ENCODE data around the gene ANKDD1A. TPM values are rescaled to one million over a fixed set of nuclear protein-coding genes. Genes with fewer than 3 reads are reported as not detected.

ANKDD1A gene
- total RNA-seq, 1 donor from 2014 or later: 0.38 TPM

GRCh38 chr15:64895285-64896065 is 16.2 kb upstream of the ANKDD1A start:
- DNase-seq (ENCODE audit: low spot score) (no peak), ATAC-seq (peak; percentile 43)

DNA sequence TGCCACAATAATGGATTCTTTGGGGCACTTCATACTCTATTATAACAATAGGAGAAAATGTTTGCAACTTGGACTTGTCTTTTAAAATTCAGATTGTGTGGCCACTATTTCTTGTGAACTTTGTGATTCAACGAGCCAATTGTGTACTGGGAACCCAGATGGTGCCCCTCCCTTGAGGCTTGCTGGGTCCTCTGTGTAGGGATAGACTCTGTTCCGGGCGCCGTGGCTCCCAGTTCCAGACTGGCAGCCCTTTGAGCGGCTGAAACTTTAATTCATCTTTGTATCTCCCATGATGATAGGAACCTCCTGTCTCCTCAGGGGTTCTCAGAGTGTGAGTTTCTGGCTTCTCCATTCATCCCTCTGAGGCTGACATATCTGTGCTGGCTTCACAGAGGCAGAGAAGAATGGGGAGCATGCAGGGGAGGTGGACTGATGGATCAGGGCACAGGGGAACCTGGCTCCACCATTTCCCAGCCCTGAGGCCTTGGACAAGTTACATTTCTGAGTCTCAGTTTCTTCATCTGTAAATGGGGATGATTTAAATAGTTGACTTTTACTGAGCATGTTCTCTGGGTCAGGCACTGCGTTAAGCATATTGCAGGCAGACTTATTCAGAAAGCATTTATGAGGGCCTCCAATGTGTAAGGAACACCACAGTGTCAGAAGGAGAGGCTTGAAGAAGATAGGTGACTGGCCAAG is 15.2 kb upstream of the ANKDD1A start:
- DNase-seq (ENCODE audit: low spot score) (no peak), ATAC-seq (no peak)

- DNase-seq (ENCODE audit: low spot score): no peak
- ATAC-seq: peak; percentile 47
Measured at GRCh38 chr15:64897345-64897985, 14.2 kb upstream of the ANKDD1A start.

DNA sequence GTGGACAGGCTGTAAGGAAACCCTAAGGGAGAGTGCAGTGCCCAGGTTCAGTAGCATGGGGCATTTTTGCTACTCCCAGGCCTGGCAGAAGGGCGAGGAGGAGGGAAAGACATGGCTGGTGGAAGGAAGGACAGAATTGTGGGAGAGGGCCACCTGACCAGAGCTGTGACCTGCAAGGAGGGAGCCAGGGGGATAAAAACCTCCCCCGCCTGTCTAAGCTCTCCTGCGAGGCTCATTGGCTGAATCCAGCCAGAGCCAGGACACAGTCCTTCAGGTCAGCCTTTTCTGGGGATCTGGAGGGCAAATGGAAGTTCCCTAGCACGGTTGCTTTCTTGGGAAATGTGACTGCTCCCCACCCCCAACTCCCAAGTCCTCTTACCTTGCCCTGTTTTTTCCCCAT is 13.3 kb upstream of the ANKDD1A start:
- ATAC-seq (no peak), DNase-seq (ENCODE audit: low spot score) (no peak)

GRCh38 chr15:64901141-64901540 is 10.6 kb upstream of the ANKDD1A start:
- DNase-seq (ENCODE audit: low spot score) (no peak), ATAC-seq (no peak)

DNA sequence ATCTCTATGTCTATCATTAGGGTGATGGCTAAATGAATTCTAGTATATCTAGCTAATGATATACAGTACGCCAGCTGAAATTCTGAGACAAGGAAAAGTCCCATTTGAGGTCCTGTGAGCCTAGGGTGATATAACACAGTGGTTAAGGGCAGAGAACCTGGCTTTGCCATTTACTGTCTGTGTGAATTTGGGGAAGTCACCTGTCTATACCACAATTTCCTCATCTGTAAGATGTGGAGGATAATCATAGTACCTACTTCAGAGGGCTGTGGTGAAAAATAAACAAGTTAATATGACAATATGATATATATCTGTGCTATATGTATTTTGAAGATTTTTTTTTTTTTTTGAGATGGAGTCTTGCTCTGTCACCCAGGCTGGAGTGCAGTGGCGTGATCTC is 9.8 kb upstream of the ANKDD1A start:
- DNase-seq (ENCODE audit: low spot score): no peak
- ATAC-seq: no peak

DNA sequence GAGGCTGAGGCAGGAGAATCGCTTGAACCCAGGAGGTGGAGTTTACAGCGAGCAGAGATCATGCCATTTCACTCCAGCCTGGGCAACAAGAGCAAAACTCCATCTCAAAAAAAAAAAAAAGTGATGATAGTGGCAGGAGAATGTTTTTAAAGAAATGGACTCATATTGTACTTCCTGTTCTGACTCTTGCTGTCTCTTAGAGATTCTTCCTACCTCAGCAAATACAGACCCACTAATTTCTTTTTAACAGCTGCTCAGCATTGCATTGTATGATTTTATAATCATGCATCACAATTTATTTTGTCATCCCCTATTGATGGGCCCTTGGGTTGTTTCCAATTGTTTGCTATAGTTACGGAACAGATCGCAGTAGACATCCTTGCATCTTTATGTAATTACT is 8.8 kb upstream of the ANKDD1A start:
- ATAC-seq: no peak
- no peak for DNase-seq (ENCODE audit: low spot score)

GRCh38 chr15:64903326-64903950 is 8.3 kb upstream of the ANKDD1A start:
- ATAC-seq (no peak), DNase-seq (ENCODE audit: low spot score) (no peak)

DNA sequence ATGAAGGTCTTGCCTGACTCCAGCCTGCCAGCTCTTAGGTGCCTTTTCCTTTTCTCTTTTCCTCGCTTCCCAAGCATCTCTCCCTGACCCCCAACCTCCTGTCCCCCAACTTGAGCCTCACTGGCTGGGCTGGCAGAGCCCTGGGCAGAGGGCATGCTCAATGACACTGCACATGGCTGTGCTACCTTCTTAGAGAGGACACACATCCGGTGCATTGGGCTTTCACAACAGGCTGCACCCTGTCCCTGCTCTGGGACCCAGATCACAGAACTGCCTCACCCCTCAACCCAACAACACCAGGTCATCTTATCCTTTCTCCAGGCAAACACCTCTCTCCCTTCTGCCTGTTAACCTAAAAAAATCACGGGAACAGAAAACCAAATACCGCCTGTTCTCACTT is 7.5 kb upstream of the ANKDD1A start:
- DNase-seq (ENCODE audit: low spot score) (no peak), ATAC-seq (no peak)

GRCh38 chr15:64905119-64905831 is 6.4 kb upstream of the ANKDD1A start:
- DNase-seq (ENCODE audit: low spot score) (peak; percentile 72), ATAC-seq (peak; percentile 98)

- ATAC-seq: no peak
- no peak for DNase-seq (ENCODE audit: low spot score)
Measured at GRCh38 chr15:64905941-64906340, 5.8 kb upstream of the ANKDD1A start.

DNA sequence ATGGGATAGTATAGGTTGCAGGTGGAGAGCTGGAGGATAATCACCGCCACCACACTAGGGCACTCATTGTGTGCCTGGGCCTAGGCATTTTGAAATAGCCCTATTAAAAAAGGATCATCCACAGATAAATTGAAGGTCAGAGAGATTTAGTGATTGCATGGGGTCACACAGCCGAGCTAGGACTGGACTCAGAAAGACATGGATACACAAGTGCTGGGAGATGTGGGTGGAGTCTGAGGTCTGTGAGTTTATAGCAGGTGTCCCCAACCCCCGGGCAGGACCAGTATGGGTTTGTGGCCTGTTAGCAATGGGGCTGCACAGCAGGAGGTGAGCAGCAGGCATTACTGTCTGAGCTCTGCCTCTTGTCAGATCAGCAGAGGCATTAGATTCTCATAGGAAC is 5.3 kb upstream of the ANKDD1A start:
- ATAC-seq (no peak), DNase-seq (ENCODE audit: low spot score) (no peak)

- no peak for ATAC-seq
- DNase-seq (ENCODE audit: low spot score): no peak
Measured at GRCh38 chr15:64907991-64908390, 3.7 kb upstream of the ANKDD1A start.

GRCh38 chr15:64909546-64909945 is 2.2 kb upstream of the ANKDD1A start:
- DNase-seq (ENCODE audit: low spot score): no peak
- ATAC-seq: no peak

DNA sequence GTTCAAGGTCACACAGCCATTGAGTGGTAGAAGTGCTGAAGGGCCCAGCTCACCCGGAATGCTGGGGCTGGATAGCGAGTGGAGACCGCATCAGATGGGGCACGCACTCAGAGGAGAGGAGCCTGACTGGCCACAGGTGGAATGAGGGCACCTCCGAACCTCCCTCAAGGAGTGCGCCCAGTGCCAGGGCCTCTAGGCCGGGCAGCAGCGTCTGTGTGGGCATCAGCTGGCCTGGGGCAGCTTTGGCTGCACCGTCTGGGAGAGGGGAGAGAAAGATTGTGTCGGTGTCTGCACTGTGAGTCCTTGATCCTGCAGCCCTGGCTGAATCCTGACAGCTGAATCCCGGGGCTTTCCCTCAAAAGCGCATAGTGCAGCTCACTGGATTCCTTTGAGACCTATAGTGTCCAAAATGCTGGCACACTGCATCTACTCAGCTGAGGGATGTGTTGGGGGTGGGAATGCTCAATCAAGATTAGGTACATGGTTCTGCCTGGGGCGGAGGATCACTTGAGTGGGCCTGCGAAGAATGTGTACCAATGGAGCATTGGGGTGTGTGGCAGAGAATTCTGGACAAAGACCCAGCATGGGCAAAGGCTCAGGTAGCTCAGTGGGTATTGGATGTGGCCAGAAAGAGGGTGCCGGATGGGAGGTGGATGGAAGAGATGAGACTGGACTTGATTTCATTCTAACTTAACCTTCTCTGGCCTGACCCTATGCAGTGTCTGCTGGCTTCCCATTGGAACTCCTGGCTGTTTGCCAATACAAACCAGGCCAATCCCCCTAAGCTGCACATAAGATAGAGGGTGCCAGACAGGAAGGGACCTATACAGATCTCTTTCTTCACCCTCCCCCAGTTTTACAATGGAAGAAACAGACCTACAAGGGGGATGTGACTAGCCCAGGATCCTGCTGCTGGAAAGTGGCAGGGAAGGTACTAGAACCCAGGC is 950 bp downstream of the ANKDD1A start:
- no peak for ATAC-seq
- DNase-seq (ENCODE audit: low spot score): no peak

- ATAC-seq: peak; percentile 31
- DNase-seq (ENCODE audit: low spot score): no peak
Measured at GRCh38 chr15:64915518-64916227, 4.0 kb downstream of the ANKDD1A start.

DNA sequence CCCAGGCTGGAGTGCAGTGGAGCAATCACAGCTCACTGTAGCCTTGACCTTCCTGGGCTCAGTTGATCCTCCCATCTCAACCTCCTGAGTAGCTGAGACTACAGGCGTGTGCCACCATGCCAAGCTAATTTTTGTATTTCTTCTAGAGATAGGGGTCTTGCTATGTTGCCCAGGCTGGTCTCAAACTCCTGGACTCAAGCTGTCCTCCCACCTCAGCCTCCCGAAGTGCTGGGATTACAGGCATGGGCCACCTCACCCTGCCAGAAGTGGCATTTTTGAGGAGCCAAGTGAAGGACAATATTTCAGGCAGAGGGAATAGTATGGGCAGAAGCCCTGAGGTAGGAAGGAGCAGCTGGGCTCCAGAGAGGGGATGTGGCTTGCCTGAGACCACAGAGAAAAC is 4.7 kb downstream of the ANKDD1A start:
- no peak for ATAC-seq
- DNase-seq (ENCODE audit: low spot score): no peak

- DNase-seq (ENCODE audit: low spot score) (no peak), ATAC-seq (no peak)
Measured at GRCh38 chr15:64917211-64917610, 5.5 kb downstream of the ANKDD1A start.

DNA sequence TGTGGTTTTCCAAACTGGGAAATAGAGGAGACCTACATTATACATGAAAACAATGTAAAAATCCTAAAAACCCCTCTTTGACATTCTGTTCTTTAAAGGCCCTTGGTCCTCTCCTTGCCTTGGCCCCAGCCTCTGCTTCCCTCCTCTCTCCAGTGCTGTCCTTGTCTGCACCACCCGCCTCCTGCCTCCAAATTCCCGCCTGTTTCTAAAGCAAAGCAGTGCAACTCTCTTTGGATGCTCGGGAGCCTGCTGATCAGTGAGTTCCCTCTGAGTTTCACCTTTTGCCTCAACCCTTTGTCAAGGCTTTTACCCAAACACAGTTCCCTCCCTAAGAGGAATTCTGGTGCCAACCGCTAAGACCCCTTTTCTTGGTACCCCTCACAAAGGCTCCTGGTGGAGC is 8.0 kb downstream of the ANKDD1A start:
- no peak for ATAC-seq
- no peak for DNase-seq (ENCODE audit: low spot score)
